ENCODE data around the gene HAPLN3.

The HAPLN3 gene

GRCh38 chr15:88888719-88889118 lies 6.6 kb downstream of the HAPLN3 start:
- no peak for TF ChIP-seq CTCF (IDR thresholded peaks at IDR 0.05; ENCODE audit: low read depth, low read length)
- no peak overlapping the region for H3K4me3 ChIP-seq (ENCODE audit: low read depth, low read length)

GRCh38 chr15:88887068-88887580 lies 8.2 kb downstream of the HAPLN3 start:
- TF ChIP-seq CTCF (IDR thresholded peaks at IDR 0.05; ENCODE audit: low read depth, low read length): no peak
- no peak overlapping the region for H3K4me3 ChIP-seq (ENCODE audit: low read depth, low read length)

- no peak for TF ChIP-seq CTCF (IDR thresholded peaks at IDR 0.05; ENCODE audit: low read depth, low read length)
- no peak overlapping the region for H3K4me3 ChIP-seq (ENCODE audit: low read depth, low read length)
Measured at GRCh38 chr15:88882785-88883184, 12.6 kb downstream of the HAPLN3 start.

- TF ChIP-seq CTCF (IDR thresholded peaks at IDR 0.05; ENCODE audit: low read depth, low read length): no peak
- H3K4me3 ChIP-seq (ENCODE audit: low read depth, low read length): no peak overlapping the region
Measured at GRCh38 chr15:88881775-88882174, 13.6 kb downstream of the HAPLN3 start.

GRCh38 chr15:88880944-88881740 lies 14.2 kb downstream of the HAPLN3 start:
- H3K4me3 ChIP-seq (ENCODE audit: low read depth, low read length): no peak overlapping the region
- no peak for TF ChIP-seq CTCF (IDR thresholded peaks at IDR 0.05; ENCODE audit: low read depth, low read length)

- no peak overlapping the region for H3K4me3 ChIP-seq (ENCODE audit: low read depth, low read length)
- peak; percentile 88 for TF ChIP-seq CTCF (IDR thresholded peaks at IDR 0.05; ENCODE audit: low read depth, low read length)
Measured at GRCh38 chr15:88878720-88879184, 16.6 kb downstream of the HAPLN3 start.

GRCh38 chr15:88877906-88878305 lies 17.4 kb downstream of the HAPLN3 start:
- H3K4me3 ChIP-seq (ENCODE audit: low read depth, low read length): no peak overlapping the region
- no peak for TF ChIP-seq CTCF (IDR thresholded peaks at IDR 0.05; ENCODE audit: low read depth, low read length)
